ENCODE results near the gene BAHCC1.
A peak's percentile ranks its signal among the peaks of the same experiment; 100 is the strongest.

BAHCC1 gene

DNA sequence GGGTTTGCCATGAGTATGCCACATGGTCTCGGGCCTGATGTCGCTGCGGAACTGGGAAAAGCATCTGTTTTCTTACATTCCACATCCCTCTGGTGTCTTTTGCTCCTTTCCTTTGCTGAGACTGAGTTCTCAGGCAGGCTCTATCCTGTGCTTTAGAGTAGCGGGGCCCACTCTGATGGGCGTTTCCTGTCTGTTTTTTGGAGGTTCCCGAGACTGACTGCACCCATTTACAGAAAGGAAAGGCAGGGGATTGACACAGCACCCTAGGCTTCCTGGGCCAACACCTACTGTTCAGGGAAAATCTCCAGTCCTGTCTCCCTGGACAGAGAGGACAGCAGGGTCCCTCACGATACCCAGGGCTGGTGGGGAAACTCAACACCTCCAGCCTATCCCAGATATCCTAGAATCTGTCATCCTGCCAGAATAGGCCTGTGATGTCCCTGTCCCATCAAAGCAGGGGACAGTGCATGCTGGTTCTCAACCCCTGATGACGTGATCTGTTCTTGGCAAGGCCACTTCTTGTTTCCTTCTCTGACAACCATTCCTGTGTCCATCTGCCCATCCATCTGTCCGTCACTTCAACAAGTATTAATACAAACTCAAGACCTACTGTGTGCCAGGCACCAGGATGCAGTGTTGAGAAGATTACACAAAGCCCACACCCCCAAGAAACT is 75.2 kb downstream of the BAHCC1 start:
- no peak for DNase-seq
- H3K4me3 Mint-ChIP-seq: no peak overlapping the region
- ATAC-seq: no peak
- H3K27me3 Mint-ChIP-seq: no peaks in the 10 kb centered on the region
- H3K9me3 Mint-ChIP-seq: no peaks in the 10 kb centered on the region
- H3K4me1 Mint-ChIP-seq: no peaks in the 10 kb centered on the region
- peak overlapping the region; percentile 54 to 66 for H3K27ac Mint-ChIP-seq

GRCh38 chr17:81470944-81471817 is 75.9 kb downstream of the BAHCC1 start:
- H3K4me3 Mint-ChIP-seq: no peak overlapping the region
- ATAC-seq (no peak), DNase-seq (no peak)
- H3K27me3 Mint-ChIP-seq: no peaks in the 10 kb centered on the region
- H3K4me1 Mint-ChIP-seq: no peaks in the 10 kb centered on the region
- no peaks in the 10 kb centered on the region for H3K9me3 Mint-ChIP-seq
- H3K27ac Mint-ChIP-seq: peak overlapping the region in 1 of 2 donors; percentile 66

DNA sequence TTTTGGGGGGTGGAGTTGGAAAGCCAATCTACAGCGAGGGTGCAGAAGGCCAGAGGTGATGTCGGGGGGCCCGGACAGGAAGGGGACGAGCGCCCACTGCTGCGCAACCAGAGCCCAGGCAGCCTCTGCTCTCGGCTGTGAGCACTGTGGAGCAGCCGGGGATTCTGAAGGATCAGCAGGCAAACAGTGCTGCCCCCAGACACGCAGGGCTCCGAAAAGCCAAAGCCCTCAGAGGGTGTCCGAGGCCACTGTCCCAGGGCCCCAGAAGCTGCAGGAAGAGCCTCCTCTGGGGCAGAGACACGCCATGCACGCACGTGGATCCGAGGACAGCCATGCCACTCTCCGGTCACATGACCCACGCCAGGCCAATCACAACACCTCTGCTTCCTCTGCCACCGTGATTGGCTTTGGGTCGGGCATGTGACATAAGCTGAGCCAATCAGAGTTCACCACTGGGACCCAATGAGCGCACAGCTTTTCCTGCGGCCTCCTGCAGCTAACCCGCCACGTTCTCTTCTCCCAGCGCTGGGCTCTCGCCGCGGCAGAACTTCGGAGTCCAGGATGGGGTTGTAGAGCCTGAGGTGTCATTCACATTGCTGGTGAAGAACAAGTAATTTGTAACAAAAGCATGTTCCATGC is 76.7 kb downstream of the BAHCC1 start:
- H3K9me3 Mint-ChIP-seq: no peaks in the 10 kb centered on the region
- H3K4me3 Mint-ChIP-seq: no peak overlapping the region
- no peaks in the 10 kb centered on the region for H3K4me1 Mint-ChIP-seq
- no peaks in the 10 kb centered on the region for H3K27me3 Mint-ChIP-seq
- no peak overlapping the region for H3K27ac Mint-ChIP-seq
- peak; percentile 52 for ATAC-seq
- DNase-seq: peak in 1 of 2 donors; percentile 38

DNA sequence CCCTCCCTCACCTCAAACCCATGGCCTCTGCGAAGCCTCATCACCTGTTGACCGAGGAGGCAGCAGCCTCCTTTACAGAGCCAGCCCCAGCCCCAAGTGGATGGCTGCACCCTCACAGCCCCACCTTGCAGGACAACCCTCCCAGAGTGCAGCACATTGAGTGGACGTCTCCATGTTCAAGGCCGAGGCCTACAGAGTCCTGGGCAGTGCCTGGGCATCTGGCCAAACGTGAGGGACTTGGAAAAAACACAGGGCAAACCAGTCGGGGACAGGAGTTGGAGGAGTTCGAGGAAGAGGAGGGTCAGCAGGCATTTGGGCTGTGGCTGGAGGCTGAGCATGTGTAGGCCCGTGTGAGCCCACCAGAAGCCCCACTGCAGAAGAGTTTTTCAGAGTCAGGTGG is 77.8 kb downstream of the BAHCC1 start:
- no peak for ATAC-seq

DNA sequence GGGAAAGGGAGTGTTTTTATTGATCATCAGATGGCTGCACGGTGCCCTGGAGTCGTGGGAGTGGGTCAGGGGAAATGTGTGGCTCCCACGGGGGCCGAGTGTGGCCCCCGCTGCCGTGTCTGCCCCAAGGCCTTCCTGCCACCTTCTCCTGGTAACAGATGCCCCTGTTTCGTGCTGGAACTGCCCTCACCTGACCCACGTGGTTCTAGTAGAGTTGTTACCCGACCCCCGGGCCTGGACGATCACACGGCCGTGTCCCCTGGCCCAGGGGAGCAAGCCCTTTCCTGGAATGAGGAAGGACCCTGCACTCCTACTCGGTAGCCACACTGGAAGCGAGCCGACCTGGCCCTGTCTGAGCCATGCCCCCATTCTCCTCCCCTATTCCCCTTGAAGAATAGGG is 79.7 kb downstream of the BAHCC1 start:
- no peak overlapping the region for H3K4me3 Mint-ChIP-seq
- no peak overlapping the region for H3K27ac Mint-ChIP-seq
- ATAC-seq: no peak
- H3K27me3 Mint-ChIP-seq: peaks cover 17% of the 10 kb centered on the region
- no peak for DNase-seq
- no peaks in the 10 kb centered on the region for H3K9me3 Mint-ChIP-seq
- no peaks in the 10 kb centered on the region for H3K4me1 Mint-ChIP-seq

More for the DNA sequence above, 77.8 kb downstream of the BAHCC1 start:
- Mint-ChIP-seq H3K4me1 (no peaks in the 10 kb centered on the region), H3K9me3 (no peaks in the 10 kb centered on the region), H3K27ac (no peak overlapping the region), H3K27me3 (peaks cover 3% of the 10 kb centered on the region), H3K4me3 (no peak overlapping the region)
- DNase-seq: no peak

GRCh38 chr17:81476097-81476496 is 80.8 kb downstream of the BAHCC1 start:
- DNase-seq (no peak), ATAC-seq (no peak)
- H3K27ac Mint-ChIP-seq: no peak overlapping the region
- no peaks in the 10 kb centered on the region for H3K9me3 Mint-ChIP-seq
- H3K27me3 Mint-ChIP-seq: peaks cover 28% of the 10 kb centered on the region
- no peaks in the 10 kb centered on the region for H3K4me1 Mint-ChIP-seq
- H3K4me3 Mint-ChIP-seq: no peak overlapping the region

DNA sequence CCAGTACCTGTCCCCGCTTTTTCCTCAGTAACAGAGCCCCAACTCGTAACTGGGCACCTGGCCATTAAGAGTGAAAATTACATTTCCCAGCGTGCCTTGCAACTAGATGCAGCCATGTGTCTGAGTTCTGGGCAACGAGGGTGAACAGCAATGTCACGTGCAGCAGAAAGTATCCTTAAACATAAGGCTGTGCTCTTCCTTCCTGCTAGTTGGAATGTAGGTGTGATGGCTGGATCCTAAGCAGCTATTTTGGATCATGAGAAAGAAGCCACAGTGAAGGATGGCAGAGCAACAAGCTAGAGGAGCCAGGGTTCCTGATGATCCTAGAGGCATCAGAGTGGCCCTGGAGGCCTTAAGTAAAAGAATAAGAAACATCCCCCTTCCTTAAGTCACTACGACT is 81.4 kb downstream of the BAHCC1 start:
- Mint-ChIP-seq H3K4me3 (no peak overlapping the region), H3K4me1 (peaks cover 2% of the 10 kb centered on the region), H3K27ac (no peak overlapping the region), H3K9me3 (no peaks in the 10 kb centered on the region), H3K27me3 (peaks cover 31% of the 10 kb centered on the region)
- DNase-seq: no peak
- no peak for ATAC-seq

- Mint-ChIP-seq H3K27ac (no peak overlapping the region), H3K9me3 (no peaks in the 10 kb centered on the region), H3K4me3 (no peak overlapping the region), H3K27me3 (peaks cover 36% of the 10 kb centered on the region), H3K4me1 (peaks cover 8% of the 10 kb centered on the region)
- ATAC-seq: no peak
- DNase-seq: no peak
Measured at GRCh38 chr17:81477173-81477572, 81.9 kb downstream of the BAHCC1 start.

GRCh38 chr17:81478119-81478518 is 82.9 kb downstream of the BAHCC1 start:
- no peaks in the 10 kb centered on the region for H3K9me3 Mint-ChIP-seq
- no peak overlapping the region for H3K4me3 Mint-ChIP-seq
- H3K27me3 Mint-ChIP-seq: peaks cover 46% of the 10 kb centered on the region
- DNase-seq: no peak
- no peak for ATAC-seq
- no peak overlapping the region for H3K27ac Mint-ChIP-seq
- peaks cover 17% of the 10 kb centered on the region for H3K4me1 Mint-ChIP-seq

- peaks cover 26% of the 10 kb centered on the region for H3K4me1 Mint-ChIP-seq
- no peak overlapping the region for H3K4me3 Mint-ChIP-seq
- no peak overlapping the region for H3K27ac Mint-ChIP-seq
- peaks cover 52% of the 10 kb centered on the region for H3K27me3 Mint-ChIP-seq
- H3K9me3 Mint-ChIP-seq: no peaks in the 10 kb centered on the region
- ATAC-seq (no peak), DNase-seq (no peak)
Measured at GRCh38 chr17:81479175-81480071, 84.2 kb downstream of the BAHCC1 start.

GRCh38 chr17:81480140-81481072 is 85.1 kb downstream of the BAHCC1 start:
- Mint-ChIP-seq H3K27ac (no peak overlapping the region), H3K4me3 (peak overlapping the region; percentile 12 to 54), H3K4me1 (peaks cover 26% of the 10 kb centered on the region), H3K27me3 (peaks cover 52% of the 10 kb centered on the region), H3K9me3 (no peaks in the 10 kb centered on the region)
- no peak for DNase-seq
- ATAC-seq: no peak

DNA sequence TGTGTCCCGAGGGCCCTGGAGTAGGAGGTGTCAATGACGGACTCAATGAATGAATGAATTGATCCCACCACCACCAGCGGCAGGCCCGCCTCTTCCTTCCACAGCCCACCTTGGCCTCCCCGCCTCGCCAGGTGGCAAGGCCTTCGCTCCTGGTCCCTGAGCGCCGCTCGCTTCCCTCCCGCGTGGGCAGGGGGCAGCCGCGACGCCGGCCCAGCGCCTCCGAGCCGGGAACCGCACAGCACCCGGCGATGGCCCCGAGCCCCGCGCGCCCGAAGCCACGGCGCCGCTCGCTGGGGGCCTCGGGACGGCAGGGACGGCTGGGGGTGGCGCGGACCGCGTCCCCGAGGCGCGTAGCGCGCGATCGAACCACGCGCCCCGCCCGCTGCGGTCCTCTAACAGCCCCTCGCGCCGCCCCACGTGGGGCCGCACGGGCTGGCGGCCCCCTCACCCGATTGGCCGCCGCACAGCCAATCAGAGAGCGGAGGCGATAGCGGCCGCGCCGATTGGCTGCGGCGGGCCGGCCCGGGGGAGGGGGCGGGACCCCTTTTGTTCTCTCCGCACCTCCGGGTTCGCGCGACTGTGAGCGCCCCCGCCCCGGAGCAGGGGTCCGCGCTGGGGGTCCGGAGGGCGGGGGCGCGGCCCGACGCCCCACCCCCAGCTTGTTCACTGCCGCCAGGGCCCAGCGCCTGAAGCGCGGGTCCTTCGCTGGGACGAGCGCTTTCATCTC is 86.0 kb downstream of the BAHCC1 start:
- Mint-ChIP-seq H3K4me1 (peaks cover 32% of the 10 kb centered on the region), H3K9me3 (no peaks in the 10 kb centered on the region), H3K4me3 (peak overlapping the region; percentile 69 to 81), H3K27ac (no peak overlapping the region), H3K27me3 (peaks cover 56% of the 10 kb centered on the region)
- ATAC-seq (peak; percentile 62), DNase-seq (peak; percentile 47 to 58)

GRCh38 chr17:81481815-81482505 is 86.7 kb downstream of the BAHCC1 start:
- H3K9me3 Mint-ChIP-seq: no peaks in the 10 kb centered on the region
- H3K4me1 Mint-ChIP-seq: peaks cover 39% of the 10 kb centered on the region
- peak overlapping the region in 1 of 2 donors; percentile 76 for H3K27ac Mint-ChIP-seq
- DNase-seq: no peak
- H3K4me3 Mint-ChIP-seq: peak overlapping the region; percentile 69 to 81
- no peak for ATAC-seq
- peaks cover 59% of the 10 kb centered on the region for H3K27me3 Mint-ChIP-seq

All from stimulated activated naive CD8-positive, alpha-beta T cell treated with anti-CD3 and anti-CD28 coated beads, Interleukin-15, amount 100 ng/mL, for 72 hours (primary cell).